HEK293T (cell line): ENCODE measurements around the gene CD81.

Source experiments
- ARNT ChIP-seq: fragments of 450-650 bp; IDR thresholded peaks from 2 replicates; pipeline ENCODE4 v1.6.1; 2017; ENCODE audit warnings: mild to moderate bottlenecking
- FOXK2 ChIP-seq: fragments of 450-650 bp; IDR thresholded peaks from 2 replicates; pipeline ENCODE4 v1.6.1; 2016; ENCODE audit warnings: mild to moderate bottlenecking
- SP1 ChIP-seq: fragments of 450-650 bp; IDR thresholded peaks from 2 replicates; pipeline ENCODE4 v1.6.1; 2017
- SUZ12 ChIP-seq: fragments of 450-650 bp; IDR thresholded peaks from 2 replicates; pipeline ENCODE4 v1.6.1; 2016; ENCODE audit warnings: mild to moderate bottlenecking
- ZNF384 ChIP-seq: fragments of 450-650 bp; IDR thresholded peaks from 2 replicates; pipeline ENCODE4 v1.6.1; 2016

- no peak for TF ChIP-seq ZNF384
- TF ChIP-seq FOXK2 = no peak
- TF ChIP-seq ARNT = no peak
- no peak for TF ChIP-seq SUZ12
- TF ChIP-seq SP1 = no peak
Observed at GRCh38 chr11:2361565-2361964, 15.5 kb upstream of the CD81 start.
